ENCODE data around the gene SPATA17. TPM values are rescaled to one million over a fixed set of nuclear protein-coding genes. Genes with fewer than 3 reads are reported as not detected.

The SPATA17 gene
- total RNA-seq, 2 donors from 2014 or later, result 0.25 to 0.27 TPM

- DNase-seq (no peak), ATAC-seq (no peak)
- intact Hi-C loops (cut with DNase I, micrococcal nuclease), result no loop called here
Observed at GRCh38 chr1:217812175-217812574, 181.0 kb downstream of the SPATA17 start.

- DNase-seq, result no peak
- ATAC-seq, result no peak
- intact Hi-C loops (cut with DNase I, micrococcal nuclease), result no loop called here
Observed at GRCh38 chr1:217813031-217813430, 181.9 kb downstream of the SPATA17 start.

DNA sequence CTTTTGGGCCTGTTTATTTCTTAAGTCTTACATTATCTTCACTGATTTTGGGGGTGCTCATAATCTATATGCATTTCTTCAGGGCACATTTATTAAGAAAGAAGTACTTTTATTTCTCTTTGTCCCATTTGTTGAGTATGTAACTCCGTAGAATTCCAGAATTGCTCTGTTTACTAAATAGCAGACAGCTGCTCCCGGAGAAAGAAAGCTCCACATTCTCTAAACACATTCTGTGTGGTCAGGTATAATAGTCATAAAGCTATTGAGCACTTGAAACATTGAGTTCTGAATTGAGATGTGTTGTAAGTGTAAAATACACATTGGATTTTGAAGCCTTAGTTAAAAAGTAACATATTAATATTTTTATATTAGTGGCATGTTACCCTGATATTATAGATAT, 206.5 kb downstream of the SPATA17 start:
- DNase-seq, result no peak
- ATAC-seq, result no peak
- intact Hi-C loops (cut with DNase I, micrococcal nuclease), result no loop called here

DNA sequence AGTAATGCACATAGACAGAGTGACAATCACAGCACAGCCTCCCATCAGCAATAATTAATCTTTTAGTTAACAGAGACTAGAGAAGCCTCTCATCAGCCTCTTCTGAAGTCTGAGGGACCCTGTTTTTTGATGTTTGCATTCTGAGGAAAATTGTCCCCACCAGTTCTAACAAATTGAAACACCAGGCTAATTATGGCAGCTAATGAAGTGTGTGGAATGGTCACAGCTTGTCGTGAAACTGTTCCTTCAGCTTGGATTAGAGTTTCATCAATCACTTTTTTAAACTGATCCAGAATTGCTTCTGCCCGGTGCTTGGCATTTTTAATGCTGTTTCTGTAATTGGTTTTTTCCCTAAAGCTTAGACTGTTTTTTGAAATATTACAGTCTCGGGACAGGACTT, 208.0 kb downstream of the SPATA17 start:
- ATAC-seq, result no peak
- intact Hi-C loops (cut with DNase I, micrococcal nuclease), result no loop called here
- no peak for DNase-seq

GRCh38 chr1:217846733-217847132, 215.6 kb downstream of the SPATA17 start:
- DNase-seq (no peak), ATAC-seq (no peak)
- intact Hi-C loops (cut with DNase I, micrococcal nuclease), result no loop called here

- DNase-seq (no peak), ATAC-seq (no peak)
- intact Hi-C loops (cut with DNase I, micrococcal nuclease), result no loop called here
Observed at GRCh38 chr1:217847643-217848042, 216.5 kb downstream of the SPATA17 start.

DNA sequence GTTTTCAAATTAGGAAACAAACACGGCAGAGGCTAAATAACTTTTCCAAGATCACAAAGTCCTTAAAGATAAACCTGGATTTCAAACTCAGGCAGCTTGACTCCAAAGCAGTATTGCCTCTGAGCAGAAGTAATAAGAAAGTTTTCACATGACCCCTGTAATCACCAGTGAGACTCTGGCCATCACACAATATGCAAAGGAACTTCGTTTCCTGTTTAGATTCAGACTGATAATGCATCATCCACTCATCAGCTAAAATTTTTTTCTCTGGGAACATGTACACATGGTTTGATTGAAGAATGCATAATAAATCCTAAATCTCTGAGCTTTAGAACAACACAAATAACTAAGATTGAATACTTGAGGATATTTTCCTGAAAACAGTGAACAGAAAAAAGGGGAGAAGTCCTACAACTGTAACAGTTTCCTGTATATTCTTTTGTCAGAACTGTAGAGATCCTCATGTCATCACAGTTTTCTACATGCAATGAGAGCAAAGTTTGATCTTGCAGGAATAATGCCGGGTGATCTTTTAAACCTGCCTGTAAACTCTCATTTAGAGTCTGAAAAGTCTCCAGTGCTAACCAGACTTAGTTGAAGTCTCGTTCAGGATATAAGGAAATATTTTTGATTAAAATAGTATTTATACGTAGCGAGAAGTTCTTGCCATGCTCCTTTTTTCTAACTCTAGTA, 225.3 kb downstream of the SPATA17 start:
- no peak for ATAC-seq
- intact Hi-C loops (cut with DNase I, micrococcal nuclease), result no loop called here

DNA sequence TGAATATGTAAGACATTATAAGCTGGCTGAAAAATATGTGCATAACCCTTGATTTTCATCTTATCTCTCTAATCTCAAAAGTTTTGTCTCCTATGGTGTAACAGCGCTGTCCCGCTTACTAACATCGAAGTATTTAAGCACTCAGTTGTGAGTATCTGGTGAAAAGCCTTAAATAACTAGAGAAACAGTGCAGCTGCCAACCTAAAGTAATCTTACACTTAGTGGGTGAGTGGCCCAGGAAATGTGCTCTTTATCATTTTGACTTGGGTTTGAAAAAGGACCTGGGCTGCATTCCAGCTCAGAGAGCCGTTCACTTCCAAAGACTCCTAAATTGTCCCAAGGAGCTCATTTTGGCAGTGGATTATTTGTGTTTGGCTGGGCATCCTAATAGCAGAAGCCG, 225.9 kb downstream of the SPATA17 start:
- ATAC-seq, result no peak
- intact Hi-C loops (cut with DNase I, micrococcal nuclease), result no loop called here

More for the DNA sequence above, 225.3 kb downstream of the SPATA17 start:
- no peak for DNase-seq

DNA sequence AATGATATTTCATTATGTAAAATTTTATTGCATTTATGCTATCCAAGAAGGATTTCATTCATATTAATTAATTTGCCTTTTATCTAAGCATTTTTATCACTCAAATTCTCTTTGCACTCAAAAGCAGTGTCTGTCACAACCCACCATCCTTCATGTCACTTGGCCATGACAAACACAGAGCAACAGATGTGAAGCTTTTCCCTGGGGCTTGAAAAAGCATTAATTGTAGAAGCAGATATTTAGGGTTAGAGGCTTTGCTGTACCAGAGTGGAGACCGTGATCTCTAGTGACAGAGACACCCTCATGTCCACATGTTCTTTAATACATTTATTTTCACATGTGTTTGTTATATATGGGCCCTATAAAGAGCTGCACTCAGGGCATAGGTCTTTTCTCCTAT, 230.5 kb downstream of the SPATA17 start:
- no peak for DNase-seq
- intact Hi-C loops (cut with DNase I, micrococcal nuclease), result no loop called here
- ATAC-seq, result no peak

More for the DNA sequence above, 225.9 kb downstream of the SPATA17 start:
- no peak for DNase-seq

GRCh38 chr1:217867446-217867995, 236.4 kb downstream of the SPATA17 start:
- ATAC-seq, result no peak
- no peak for DNase-seq
- intact Hi-C loops (cut with DNase I, micrococcal nuclease), result no loop called here

DNA sequence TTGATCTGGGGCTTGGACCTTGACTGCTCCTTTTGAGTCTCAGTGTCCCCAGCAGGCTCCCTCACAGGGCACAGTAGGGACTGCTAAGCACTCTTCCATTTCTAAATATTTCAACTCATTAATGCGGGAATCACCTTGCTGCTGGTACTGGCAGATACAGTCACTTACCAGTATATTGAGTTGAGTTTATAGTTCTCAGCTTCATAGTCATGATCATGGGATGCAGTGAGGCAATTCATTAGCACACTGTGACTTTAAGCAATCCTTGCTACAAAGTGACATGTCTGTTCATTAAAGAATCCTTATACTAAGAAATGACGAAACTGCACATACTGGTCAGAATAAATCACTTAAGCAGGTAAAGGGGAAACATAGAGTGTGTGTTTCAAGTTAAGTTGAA, 240.8 kb downstream of the SPATA17 start:
- intact Hi-C loops (cut with DNase I, micrococcal nuclease), result no loop called here
- ATAC-seq (no peak), DNase-seq (no peak)

GRCh38 chr1:217875229-217875628, 244.1 kb downstream of the SPATA17 start:
- no peak for DNase-seq
- no peak for ATAC-seq
- intact Hi-C loops (cut with DNase I, micrococcal nuclease), result no loop called here

- intact Hi-C loops (cut with DNase I, micrococcal nuclease), result no loop called here
- ATAC-seq (no peak), DNase-seq (no peak)
Observed at GRCh38 chr1:217876401-217876800, 245.3 kb downstream of the SPATA17 start.

DNA sequence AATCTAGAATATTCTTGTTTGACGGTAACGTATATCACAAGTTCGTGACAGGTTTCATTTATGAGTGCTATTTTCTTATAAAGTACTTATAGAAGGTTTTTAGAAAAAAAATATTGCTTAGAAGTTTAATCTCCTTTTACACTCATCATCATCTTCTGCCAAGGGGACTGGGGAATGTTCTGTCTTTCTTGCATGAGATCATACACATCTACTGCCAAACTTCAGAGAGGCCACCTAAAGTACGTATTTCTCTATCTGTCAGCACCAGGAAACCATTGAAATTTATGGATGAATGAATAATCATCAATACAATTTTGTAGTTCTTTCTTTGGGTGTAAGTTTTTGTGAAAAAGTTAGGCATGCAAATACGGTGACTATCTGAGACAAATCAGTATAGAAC, 245.8 kb downstream of the SPATA17 start:
- ATAC-seq, result no peak
- intact Hi-C loops (cut with DNase I, micrococcal nuclease), result no loop called here
- DNase-seq, result no peak

DNA sequence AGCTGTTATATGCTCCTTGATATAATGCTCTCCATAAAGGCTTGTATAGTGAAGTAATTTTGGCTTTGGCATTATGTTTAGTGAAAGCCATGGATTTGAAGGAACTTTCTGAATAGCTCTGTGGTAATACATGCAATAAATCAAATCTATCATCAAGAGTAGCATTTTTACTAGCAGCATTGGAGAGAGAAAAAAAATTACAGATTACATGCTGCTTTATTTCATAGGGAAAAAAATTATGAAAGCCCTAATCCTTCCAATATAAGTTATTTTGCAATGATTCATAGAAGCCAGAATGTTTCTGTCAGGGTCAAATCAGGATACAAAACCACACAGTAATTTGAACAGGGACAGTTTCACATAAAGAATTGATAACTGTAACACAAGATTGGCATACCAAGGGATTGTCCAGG, 250.0 kb downstream of the SPATA17 start:
- intact Hi-C loops (cut with DNase I, micrococcal nuclease), result no loop called here
- DNase-seq (no peak), ATAC-seq (no peak)

DNA sequence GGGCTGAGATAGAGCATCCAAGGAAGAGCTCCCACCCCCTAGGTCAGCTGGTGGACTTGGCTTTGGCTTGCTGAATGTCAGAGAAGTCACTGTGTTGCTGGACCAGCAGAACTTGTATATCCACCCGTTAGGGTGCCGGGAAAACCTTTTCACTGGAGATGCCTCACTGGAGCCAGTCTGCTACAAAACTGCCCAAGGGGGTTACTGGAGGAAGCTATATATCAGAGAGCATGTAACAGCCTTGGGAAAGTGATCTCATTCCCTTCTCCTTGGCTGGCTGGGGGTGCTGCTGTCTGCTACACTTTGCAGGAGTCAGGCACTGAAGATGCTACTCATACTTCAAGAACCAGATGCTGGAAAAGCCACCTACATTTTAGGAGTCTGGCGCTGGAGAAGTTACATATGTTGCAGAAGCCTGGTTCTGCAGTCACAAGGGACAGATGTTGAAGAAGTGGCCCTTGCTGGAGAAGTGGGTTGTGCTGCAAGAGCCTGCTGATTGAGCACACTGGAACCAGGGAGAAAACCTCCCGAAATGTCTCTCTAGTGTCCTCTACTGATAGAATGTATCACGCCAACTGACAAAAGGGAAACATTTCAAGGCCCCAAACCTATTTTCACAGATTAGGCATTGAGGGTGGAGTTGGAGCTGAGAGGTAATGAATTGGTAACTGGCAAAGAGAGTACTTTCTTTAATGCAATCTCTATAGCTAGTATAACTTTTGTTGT, 250.6 kb downstream of the SPATA17 start:
- DNase-seq (no peak), ATAC-seq (no peak)

DNA sequence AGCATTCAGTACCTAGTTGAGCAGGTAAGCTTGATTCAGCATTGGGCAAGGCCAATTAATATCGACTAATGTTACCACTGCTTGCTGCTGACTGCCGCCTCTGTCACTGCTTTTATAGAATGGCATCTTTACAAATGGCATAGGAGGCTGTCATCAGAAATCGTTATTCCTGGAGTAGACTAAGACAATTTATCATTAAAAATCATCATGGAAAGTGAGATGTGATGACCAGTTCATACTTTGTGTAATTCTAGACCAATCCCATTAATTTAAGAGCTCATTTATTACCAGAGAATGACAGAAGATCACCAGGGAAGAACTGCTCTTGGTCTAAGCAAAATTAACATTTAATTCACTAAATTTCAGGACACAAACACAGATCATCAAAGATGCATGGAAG, 254.0 kb downstream of the SPATA17 start:
- intact Hi-C loops (cut with DNase I, micrococcal nuclease), result no loop called here
- DNase-seq (no peak), ATAC-seq (no peak)

More for the DNA sequence above, 250.6 kb downstream of the SPATA17 start:
- intact Hi-C loops (cut with DNase I, micrococcal nuclease), result no loop called here

DNA sequence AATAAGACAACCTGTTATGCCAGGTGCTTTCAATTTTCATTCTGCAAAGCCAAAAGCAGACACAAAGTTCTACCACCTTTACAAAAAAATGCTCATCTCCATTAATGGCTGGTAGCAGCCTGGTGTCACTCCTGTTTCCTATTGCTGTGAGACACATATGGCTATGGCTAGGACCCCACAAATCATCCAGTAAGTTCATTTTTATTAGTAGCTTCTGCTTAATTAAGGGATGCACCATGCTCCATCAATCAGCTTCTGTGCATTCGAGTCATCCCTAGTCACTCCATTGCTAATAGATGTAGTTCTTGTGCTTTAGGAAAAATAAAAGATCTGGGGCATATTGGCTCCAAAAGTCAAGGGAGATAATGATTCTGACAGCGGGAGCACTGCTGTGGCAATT, 257.2 kb downstream of the SPATA17 start:
- ATAC-seq (no peak), DNase-seq (no peak)
- intact Hi-C loops (cut with DNase I, micrococcal nuclease), result no loop called here

DNA sequence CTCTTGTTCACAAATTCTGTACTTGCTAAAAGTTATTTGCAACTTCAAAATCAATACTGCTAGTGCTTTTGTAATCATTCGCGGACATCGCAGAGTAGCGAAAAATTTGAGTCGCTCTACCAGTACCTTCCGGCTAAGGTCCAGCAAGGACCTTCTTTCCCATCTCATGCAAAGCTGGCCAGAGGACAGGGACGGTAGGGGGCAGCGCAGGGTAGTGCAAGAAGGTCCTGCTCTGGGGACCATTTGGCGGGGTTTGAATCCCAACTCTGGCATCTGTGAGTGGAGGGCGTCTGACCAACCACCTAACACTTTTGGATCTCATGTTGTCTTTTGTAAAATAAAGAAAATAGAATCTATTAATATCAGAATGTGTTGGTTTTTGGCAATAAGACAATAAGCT, 258.3 kb downstream of the SPATA17 start:
- intact Hi-C loops (cut with DNase I, micrococcal nuclease), result no loop called here
- DNase-seq (peak in 1 of 2 donors; percentile 6), ATAC-seq (no peak)

- intact Hi-C loops (cut with DNase I, micrococcal nuclease), result no loop called here
- DNase-seq (no peak), ATAC-seq (no peak)
Observed at GRCh38 chr1:217891966-217892365, 260.8 kb downstream of the SPATA17 start.

Measured in left colon (tissue), 2 donors.